HL-60 (cell line): Measurements from ENCODE around the gene PHKG2.

Experiments used
- GABPA ChIP-seq: IDR thresholded peaks from 2 replicates; pipeline ENCODE4 v1.6.1; 2012; ENCODE audit warnings: low read depth
- POLR2AphosphoS5 ChIP-seq: IDR thresholded peaks from 2 replicates; pipeline ENCODE4 v1.6.1; 2012; ENCODE audit warnings: low read depth
- SPI1 ChIP-seq: IDR thresholded peaks from 2 replicates; pipeline ENCODE4 v1.6.1; 2012; ENCODE audit warnings: low read depth, mild to moderate bottlenecking, borderline replicate concordance
- TF ChIP-seq, protein P1 (sequence below): IDR thresholded peaks from one replicate; pipeline ENCODE4 v1.5.1; 2011; ENCODE audit warnings: low read length, control low read depth, inconsistent platforms; ENCODE audit not compliant: insufficient read depth

- TF ChIP-seq, protein P1, sequence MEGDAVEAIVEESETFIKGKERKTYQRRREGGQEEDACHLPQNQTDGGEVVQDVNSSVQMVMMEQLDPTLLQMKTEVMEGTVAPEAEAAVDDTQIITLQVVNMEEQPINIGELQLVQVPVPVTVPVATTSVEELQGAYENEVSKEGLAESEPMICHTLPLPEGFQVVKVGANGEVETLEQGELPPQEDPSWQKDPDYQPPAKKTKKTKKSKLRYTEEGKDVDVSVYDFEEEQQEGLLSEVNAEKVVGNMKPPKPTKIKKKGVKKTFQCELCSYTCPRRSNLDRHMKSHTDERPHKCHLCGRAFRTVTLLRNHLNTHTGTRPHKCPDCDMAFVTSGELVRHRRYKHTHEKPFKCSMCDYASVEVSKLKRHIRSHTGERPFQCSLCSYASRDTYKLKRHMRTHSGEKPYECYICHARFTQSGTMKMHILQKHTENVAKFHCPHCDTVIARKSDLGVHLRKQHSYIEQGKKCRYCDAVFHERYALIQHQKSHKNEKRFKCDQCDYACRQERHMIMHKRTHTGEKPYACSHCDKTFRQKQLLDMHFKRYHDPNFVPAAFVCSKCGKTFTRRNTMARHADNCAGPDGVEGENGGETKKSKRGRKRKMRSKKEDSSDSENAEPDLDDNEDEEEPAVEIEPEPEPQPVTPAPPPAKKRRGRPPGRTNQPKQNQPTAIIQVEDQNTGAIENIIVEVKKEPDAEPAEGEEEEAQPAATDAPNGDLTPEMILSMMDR = no peak
- TF ChIP-seq POLR2AphosphoS5 (no peak), SPI1 (no peak), GABPA (no peak)
Measured at GRCh38 chr16:30762991-30763725, 14.9 kb downstream of the PHKG2 start.
